Mammary epithelial cell (primary cell): Measurements from ENCODE around the gene UPK2.

ENCODE experiments used
- CTCF ChIP-seq, 2 donors: IDR thresholded peaks in 1 of 2; conservative IDR thresholded peaks in 1 of 2; 2 replicates each; pipeline ENCODE4 v1.5.1; 2011 to 2012; ENCODE audit warnings: inconsistent platforms in 2 of 2, low read length in 2 of 2, mild to moderate bottlenecking in 2 of 2, control low read depth in 1 of 2, low read depth in 1 of 2; ENCODE audit not compliant: insufficient read depth in 1 of 2; ENCODE audit errors: extremely low read depth in 1 of 2
- EZH2 ChIP-seq: IDR thresholded peaks from 2 replicates; pipeline ENCODE4 v1.6.1; 2012; ENCODE audit warnings: low read length, inconsistent platforms, borderline replicate concordance

DNA sequence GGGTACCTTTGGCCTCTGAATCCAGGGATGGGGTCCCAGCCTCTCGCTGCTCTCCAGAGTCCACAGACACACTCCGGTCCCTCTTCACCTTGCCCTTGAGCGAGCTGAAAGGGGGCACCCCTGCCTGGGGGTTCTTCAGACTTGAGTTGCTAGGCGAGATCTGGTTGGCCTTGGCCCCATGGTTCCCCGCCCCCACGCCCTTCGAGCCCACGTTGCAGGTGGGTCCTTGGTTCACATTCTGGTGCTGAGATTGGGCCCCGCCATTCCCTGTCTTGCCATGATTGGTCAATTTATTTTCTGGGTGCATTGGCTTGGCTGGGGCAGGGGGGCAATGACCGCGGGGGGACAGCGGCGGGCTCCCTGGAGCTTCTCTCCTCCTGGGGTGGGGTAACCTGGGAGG lies 47.8 kb upstream of the UPK2 start:
- TF ChIP-seq CTCF (conservative IDR thresholded peaks at IDR 0.05 in 1 of 2, IDR thresholded peaks at IDR 0.05 in 1 of 2; ENCODE audit: extremely low read depth in 1 of 2, insufficient read depth in 1 of 2, low read depth in 1 of 2, low read length in 2 of 2) (no peak), EZH2 (no peak)
